HG03457 (cell line): ENCODE results near the gene EMX2.
"Not testable (repeated sequence)": the region's sequence is repeated elsewhere in the genome, so short reads cannot be mapped to it uniquely, and the experiment has no call there.

ENCODE experiments used
- ATAC-seq: cut with Tn5 transposase; IDR thresholded peaks from one replicate; pipeline ENCODE4 v1.9.1; 2021; ENCODE audit warnings: moderate number of reproducible peaks; ENCODE audit not compliant: unreplicated experiment

The EMX2 gene

DNA sequence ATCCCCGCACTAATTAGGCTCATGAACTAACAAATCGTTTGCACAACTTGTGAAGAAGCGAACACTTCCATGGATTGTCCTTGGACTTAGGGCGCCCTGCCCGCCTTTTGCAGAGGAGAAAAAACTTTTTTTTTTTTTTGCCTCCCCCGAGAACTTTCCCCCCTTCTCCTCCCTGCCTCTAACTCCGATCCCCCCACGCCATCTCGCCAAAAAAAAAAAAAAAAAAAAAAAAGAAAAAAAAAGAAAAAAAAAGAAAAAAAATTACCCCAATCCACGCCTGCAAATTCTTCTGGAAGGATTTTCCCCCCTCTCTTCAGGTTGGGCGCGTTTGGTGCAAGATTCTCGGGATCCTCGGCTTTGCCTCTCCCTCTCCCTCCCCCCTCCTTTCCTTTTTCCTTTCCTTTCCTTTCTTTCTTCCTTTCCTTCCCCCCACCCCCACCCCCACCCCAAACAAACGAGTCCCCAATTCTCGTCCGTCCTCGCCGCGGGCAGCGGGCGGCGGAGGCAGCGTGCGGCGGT is at the start of gene EMX2:
EMX2 (plus strand) TSS at position 41 of the 519 bp plus-strand sequence. CDS start 522 bp downstream, outside the sequence.
- ATAC-seq, result no peak

DNA sequence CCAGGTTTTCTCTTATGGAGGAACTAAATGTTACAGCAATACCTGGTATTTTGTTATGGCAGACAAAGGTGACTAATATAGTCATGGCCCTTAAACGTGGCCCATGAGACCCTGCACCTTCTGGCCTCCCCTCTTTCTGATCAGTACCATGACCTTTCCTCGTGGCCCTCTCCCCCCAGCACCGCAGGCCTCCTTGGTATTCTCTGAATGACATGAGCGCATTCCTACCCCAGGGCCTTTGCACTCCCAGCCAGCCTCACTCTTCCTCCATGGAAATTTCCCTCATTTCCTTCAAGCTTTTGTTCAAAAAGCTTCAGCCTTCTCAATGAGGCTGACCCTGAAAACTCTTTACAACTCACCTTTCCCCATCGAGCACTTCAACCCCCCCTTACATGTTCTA is 46.5 kb upstream of the EMX2 start:
- no peak for ATAC-seq

DNA sequence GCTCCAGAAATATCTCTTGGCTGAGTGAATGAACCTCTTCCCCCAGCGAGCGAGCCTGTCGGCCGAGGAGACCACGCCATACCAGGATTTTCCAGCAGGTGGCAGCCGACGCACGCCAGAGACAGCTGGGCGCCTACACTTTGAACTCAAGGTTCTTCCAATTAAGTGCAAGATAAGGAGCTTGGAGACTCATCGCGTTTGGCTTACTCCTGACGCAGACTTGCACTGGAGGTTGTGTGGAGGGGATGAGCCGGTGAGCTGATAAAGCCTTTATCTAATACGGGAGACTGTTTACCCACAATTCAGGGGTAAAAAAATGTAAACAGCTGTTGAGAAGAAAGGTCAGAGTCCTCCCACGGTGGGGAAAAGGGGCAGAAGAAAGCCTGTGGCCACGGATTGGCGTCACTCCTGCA is 45.9 kb upstream of the EMX2 start:
- peak; percentile 71 for ATAC-seq

DNA sequence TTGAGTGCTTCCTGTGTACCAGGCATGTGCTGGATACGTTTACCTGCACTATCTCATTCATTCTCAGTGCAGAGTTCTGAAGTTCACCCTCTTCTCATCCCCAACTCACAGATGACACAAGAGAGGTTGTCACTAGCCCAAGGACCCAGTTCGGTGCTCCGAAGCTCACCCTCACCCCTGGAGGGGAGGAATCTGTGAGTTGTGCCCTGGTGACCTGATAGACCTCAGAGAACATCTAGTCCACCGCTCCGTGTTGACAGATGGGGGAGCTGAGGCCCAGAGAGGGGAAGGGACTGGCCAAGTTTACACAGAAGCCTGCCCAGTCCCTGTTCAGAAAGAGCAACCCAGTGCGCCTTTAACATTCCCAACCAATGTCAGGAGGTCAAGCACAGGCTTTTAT is 44.8 kb upstream of the EMX2 start:
- ATAC-seq, result no peak

DNA sequence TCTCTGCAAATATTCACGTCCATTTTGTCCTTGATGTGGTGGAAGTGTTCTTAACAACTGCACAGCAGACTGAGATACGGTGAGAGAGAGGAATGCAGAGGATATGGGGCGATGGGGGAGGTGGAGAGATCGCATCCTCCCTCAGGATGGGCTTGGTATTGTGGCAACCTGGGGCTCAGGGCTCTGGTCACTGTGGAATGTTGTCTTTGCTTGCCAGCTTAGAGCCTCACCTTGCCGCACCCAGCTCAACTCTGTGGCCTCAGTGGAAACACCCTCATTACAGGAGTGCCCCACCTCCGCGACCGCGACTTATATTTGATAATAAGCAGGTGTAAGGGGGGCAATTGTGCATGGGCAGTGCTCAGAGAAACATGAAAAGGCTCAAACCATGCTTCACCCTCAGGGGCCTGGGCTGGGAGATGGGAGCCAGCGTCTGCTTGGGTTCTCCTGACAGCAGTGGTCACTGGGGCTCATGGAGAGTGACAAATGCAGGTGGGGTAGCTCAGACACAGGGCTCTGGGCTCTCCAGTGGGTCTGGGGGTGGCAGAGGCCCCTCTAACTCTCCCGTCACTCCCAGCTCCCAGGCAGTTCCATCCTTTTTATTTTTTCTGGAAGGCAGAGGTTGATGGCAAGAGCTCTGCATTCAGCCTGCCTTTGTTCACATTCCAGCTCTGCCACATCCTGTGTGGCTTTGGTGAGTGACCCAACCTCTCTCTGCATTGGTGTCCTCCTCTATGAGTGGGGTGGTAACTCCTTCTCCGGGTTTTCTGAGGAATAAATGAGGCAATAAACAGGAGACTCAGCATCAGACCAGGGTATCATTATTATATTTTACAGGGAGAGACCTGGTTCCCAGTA is 43.1 kb upstream of the EMX2 start:
- ATAC-seq, result no peak

DNA sequence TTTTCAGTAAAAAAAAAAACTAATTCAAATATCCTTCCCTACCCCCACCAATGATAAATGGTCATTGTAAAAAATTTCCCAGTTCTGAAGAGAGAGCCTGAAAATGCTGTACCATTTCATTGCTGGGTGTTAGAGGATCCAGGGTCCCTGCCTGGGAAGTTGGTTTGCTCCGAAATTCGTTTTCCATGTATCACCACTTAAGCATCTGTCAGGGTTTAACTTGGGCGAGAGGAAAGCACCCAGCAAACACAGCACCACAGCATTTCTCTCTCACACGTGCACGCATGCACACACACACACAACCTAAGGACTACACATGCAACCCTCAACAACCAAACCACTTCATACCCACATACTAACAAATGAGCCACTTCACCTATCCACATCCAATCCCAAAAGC is 42.1 kb upstream of the EMX2 start:
- ATAC-seq, result no peak

DNA sequence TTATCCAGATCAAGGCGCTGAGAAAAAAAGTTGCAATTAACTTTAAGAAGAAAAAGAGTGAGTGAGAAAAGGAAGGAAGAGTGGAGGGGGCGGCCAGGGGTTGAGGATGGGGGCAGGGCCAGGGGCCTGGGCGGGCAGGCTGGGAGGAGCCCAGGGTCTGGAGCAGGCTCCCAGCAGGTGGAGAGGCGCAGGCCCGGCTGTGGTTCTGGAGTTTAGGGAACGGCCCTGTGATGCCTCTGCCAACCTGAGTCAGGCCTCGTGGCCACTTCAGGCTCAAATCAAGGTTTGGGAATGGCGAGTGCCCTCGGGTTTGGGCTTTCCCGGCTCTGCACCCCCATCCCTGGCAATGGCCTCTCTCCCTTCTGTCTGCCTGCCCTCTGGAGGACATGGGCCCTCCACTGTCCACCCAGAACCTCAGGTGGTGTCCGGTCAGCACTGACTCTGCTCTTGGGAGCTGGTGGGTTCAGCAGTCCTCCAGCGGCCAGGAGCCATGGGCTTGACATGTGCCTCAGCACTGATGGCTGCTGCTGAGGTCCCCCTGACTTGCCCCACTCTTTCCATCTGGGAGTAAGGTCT is 41.0 kb upstream of the EMX2 start:
- no peak for ATAC-seq

DNA sequence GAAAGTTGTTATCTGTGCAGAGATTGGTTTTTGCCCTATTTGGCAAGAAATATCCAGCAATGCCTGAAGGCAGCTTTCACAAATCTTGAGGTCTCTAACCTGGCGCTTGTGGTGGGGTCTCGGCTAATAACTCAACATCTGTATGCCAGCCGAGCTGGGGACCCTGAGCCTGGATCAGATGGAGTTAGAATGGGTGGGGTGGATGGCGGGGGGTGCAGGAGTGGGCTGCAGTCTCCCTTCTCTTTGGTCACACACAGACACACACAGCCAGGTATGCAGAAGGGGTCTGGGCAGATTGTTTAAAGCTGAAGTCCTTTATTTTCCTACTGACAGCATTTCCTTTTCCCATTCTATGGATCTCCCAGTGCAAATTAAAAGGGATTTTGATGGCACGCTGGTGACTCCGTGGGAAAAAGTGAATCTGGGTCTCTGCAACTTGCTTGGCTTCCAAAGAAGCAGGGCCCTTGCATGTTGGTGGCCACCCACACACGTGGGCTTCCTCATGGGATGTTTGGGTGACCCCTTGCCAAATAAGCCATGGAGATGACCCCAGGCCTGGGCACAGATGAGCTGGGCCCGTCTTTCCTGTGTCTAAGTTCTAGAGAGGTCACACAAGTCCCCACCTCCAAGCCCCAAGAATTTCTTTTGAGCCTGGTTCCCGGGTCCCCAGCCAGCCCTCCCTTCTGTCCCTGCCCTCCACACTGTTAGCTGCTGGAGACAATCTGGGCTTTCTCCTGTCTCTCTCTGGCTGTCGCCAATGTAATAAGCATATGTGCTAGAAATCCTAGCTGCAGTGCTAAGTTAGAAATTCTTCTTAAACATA is 39.9 kb upstream of the EMX2 start:
- ATAC-seq, result no peak

DNA sequence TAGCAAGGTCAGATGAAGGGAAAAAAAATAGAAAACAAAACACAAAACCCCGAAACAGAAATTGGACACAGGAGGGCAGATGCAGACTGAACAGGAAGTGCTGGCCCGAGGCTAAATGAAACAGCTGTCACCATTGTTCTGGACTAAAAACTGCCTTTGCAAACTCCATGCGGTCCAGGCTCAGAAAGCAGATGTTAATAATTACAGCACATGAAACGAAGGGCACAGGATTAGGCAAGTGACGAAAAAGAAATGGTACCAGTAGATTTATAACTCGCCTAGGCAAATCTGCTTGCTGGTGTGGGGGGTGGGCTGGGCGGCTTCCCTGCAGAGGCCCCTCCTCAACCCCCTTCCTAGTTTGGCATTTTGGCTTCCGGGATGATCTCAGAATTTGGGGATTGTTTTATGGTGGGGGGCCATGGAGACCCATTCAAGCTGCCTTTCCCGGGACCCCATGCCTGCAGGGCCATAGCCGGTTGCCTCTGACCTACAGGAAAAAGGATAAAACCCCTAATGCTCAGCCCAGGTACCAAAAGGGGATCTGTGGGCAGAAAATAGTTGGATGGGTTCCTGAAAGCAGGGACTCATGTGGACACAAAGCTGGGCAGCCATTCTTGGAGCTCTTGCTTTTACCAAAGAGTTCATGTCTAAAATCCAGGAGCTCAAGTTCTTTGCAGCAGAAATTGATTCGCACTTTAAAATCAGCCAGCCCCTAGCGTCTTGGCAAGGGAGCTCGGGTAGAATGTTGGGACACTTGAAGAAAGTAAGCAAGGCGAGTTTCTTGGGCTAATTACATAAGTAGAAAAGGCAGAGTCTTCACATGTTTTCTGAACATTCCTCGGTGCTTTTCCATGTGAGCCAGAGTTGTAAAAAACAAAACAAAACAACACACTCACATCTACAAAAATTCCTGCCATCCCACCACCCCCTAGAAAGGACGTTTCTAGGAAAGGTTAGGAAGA is 39.0 kb upstream of the EMX2 start:
- ATAC-seq, result no peak

DNA sequence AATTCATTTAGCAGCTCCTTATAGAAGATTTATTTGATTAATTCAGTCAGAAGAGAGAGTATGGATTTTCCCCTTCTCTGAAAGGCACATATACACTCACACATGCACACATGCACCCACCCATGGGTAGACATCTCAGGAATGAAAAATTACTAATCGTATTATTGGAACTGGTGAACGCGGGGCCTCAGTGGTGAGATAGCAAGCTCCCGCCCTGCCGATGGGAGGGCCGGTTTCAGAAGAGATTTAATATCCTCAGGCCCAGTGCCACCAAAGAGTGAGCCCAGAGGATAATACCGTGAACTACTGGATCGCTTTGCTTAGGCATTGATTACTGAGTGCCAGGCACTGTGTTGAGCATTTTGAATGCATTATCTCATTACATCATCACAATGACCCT is 38.0 kb upstream of the EMX2 start:
- no peak for ATAC-seq

DNA sequence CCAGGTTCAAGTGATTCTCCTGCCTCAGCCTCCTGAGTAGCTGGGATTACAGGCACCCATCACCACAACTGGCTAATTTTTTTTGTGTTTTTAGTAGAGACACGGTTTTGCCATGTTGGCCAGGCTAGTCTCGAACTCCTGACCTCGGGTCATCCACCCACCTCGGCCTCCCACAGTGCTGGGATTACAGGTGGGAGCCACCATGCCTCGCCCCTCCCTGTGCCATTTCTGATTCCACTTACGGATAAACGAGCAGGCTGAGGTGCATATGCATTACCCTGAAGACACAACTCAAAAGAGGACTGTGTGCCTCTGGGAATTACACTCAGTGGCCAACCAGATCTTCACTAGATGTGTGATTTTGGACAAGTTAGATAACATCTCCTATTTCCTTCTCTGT is 35.5 kb upstream of the EMX2 start:
- ATAC-seq, result not testable (repeated sequence)

DNA sequence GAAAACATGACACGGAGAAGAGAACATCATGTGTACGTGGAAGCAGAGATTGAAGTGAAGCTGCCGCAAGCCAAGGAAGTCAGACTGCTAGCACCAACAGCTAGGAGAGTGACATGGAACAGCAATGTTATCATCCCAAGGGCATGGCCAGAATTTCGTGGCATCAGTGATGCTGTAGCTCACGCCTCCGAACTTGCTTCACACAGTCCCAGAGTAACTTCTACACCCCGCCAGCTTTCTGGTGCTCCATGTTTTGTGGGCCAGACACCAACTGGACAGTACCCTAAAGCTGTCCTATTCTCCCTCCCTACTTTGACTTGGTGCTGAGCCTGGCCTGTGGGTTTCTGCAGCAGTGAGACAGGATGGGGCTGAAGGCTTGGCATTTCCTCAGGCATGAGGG is 33.0 kb upstream of the EMX2 start:
- no peak for ATAC-seq

DNA sequence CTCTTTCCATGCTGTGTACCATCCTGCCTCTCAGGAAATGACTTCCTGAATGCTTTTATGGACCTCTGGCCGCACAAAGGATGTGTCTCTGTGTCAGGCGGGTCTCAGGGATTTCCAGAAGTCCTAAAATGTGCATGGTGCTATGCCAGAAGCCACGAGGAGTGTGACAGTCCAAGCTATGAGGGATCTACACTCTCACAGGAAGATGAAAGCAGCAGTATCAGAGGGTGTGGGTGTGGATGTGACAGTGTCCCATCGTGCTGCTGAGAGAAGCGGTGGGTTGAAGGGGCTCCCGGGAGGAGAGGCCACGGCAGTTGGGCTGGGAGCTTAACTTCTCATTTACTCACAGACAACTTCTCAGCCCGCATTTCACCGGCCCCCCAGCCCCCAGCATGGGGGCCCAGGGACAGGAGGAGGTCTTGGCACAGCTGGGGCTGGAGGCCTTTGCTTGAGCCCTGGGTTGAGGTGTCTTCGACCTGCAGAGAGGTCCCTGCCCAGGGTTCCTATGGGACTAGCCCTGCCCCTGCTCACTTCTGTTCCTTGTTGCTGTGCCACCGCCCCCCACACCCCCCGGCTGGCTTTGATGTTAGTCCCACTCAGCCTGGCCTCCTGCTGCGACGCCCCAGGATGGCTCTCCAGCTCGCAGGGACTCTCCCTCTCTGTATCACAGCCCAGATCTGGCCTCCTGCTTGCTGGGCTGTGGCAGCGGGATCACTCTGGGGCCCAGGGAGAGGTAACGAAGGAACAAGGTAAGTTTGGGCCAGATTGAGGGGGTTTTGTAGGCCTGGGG is 30.8 kb upstream of the EMX2 start:
- ATAC-seq, result no peak

DNA sequence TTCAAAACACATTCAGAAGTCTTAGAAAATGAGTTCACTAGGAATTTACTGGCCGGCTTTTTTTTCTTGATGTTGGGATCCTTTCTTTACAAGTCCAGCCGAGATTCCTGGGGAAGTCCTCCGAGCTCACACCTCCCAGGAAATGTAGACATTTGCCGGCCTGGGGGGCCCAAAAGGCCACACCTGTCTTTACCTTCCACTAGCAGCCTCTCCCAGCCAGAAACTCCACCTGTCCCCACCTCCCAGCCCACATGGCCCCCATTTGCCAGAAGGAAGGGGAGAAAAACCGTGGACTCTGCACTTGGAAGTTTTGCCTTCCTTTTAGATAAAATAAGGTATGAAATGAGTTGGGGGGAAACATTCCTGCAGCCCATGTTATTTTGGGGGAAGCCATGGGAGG is 27.6 kb upstream of the EMX2 start:
- ATAC-seq, result no peak

DNA sequence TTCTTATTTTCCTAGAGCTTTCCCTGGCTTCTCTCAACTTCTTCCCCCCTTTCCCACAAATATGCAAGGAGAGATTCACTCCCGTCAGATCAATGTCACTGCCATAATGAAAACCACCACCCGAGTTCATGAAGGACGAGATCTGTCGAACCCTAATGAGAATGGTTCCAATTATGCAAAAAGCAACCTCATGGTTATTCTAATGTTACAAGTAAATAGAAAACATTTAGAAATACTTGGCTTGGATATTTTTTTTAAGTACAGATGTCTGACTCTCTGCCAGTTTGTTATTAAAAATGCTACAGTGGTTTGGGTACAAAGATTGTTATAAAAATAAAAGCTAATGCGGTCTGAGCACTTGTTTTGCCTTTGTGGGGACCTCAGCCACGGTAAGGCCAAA is 25.9 kb upstream of the EMX2 start:
- no peak for ATAC-seq

DNA sequence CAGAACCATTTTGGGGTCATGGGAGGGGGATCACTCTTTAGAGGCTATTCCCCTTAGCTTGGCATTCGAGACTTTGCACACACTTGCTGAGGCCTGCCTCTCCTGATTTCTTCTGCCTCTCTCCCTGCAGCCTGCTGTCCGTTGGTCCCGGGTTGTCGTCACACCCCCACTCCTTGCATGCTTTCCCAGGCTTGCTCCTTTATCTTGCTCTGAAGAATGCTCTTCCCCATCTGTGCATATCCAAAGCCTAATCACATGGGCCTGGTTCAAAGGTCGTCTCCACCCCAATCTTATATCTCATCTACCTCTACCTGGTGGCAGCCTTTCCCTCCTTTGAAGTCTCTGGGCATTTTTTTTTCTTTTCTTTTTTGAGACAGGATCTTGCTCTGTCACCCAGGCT is 24.3 kb upstream of the EMX2 start:
- no peak for ATAC-seq

DNA sequence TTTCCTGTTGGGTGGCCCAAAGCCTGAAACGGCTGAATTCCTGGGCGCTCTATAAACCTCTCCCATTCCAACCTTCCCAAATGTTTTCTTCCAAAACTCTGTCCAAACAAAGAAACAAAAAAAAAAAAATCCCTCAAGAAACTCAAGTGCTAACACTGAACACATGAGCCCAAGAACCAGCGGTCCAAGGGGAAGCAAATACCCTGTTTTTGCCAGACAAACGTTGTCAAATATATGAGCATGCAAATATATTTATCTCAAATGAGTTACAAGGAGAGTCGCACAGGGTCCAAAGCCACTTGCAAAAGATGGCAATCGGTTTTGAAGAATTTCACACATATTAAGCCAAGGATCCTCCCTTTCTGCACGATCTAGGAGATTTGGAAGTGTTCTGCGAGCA is 23.3 kb upstream of the EMX2 start:
- no peak for ATAC-seq

DNA sequence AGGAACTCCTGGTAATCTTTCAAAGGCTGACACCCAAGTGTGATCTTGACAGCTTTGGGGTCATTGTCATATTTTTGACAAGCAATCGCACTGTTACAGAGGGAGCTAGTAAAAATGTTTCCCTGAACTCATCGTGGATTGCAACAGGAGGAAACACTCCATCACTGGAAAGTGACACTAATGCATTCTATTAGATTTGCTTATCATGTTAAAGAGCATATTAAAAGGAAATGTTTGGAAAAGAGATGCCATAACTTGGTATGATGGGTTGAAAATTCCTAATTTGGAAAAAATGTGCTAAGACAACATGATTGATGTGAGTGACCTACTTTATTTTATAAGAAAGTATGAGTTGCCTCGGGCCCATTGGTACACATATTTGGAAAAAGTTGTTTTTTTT is 22.7 kb upstream of the EMX2 start:
- ATAC-seq, result no peak

DNA sequence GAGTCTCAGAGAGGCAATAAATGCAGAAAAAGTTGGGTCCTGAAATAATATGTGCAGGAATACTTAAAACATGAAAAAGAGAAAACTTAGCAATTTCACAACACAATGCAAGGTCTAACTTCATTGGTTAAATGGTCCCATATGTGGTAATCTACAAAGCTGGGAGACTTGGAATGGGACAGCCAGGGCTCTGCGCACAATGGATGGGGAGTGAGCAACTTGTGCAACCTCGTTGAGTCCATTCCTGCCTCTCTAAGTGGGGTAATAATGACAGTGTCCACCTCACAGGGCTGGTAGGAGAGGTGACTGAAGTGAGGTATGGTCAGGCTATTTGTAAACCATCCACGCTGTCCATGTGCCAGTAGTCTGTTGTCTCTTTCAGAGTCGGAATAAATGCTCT is 11.8 kb upstream of the EMX2 start:
- no peak for ATAC-seq
